GM12801 (cell line): Measurements from ENCODE around the gene DCC.

Experiments used
- TF ChIP-seq, protein P1 (sequence below): IDR thresholded peaks from one replicate; pipeline ENCODE4 v1.5.1; 2011; ENCODE audit warnings: control low read depth; ENCODE audit not compliant: insufficient read length; ENCODE audit errors: extremely low read depth

Gene DCC

DNA sequence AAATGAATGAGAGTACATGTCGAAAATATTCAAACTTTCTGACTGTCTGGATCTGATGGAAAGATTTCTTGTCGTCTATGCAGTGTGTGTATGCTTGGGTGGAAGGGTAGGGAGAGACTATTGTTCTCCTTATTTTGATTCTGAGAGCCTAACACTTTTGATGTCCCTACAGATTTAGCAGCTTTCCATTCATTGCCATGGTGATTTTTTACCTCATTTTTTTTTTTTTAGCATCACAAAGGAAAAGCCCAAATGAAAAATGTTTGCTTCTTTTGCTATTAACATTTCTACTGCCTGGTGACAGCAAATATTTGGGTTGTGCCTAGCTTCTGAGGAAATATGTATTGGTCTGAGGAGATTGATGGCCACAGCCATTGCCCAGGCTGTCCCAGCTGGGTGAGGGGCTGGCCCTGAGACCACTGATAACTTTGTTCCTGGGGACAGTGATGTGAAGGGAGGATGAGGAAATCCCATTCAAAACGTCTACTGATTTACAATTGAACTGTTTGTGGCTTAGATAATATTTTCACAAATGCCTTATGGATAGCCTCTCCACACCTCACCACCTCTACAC is 558.6 kb downstream of the DCC start:
- TF ChIP-seq, protein P1, sequence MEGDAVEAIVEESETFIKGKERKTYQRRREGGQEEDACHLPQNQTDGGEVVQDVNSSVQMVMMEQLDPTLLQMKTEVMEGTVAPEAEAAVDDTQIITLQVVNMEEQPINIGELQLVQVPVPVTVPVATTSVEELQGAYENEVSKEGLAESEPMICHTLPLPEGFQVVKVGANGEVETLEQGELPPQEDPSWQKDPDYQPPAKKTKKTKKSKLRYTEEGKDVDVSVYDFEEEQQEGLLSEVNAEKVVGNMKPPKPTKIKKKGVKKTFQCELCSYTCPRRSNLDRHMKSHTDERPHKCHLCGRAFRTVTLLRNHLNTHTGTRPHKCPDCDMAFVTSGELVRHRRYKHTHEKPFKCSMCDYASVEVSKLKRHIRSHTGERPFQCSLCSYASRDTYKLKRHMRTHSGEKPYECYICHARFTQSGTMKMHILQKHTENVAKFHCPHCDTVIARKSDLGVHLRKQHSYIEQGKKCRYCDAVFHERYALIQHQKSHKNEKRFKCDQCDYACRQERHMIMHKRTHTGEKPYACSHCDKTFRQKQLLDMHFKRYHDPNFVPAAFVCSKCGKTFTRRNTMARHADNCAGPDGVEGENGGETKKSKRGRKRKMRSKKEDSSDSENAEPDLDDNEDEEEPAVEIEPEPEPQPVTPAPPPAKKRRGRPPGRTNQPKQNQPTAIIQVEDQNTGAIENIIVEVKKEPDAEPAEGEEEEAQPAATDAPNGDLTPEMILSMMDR, result no peak

DNA sequence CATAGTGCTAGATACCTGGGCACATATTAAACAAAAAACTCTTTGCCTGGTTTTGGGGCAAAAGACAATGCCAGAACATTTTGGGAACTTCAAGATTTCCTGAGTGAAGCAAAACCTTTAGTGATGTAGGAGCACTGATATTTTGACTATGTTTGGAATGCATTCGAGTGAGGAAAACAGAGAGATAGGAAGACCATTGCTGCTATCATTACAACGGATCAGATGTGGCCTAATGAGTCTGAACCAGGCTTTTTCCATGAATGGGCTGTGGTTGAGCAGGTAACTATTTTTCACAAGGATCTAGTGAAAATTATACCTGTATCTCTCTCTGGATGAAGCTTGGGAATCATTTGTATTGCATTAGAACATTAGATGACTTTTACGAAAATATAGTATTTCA is 562.2 kb downstream of the DCC start:
- TF ChIP-seq, protein P1, result no peak

DNA sequence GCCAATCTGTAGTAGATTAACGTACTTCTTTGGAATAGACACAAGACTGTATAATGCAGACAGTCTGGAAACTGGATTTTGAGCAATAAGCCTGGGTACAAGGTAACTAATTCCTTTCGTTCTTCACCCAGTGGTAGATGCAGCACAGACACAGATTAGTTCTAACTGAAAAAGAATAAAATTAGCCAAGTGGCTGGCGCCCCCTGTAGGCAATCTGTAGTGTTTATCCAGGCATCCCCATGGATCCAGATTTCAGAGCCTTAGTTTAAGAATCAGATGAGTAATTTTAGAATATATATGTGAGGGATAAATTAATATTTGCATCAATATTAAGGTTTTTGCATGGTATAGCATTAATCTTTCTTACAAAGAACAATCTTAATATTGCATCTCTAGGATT is 563.9 kb downstream of the DCC start:
- TF ChIP-seq, protein P1, result no peak

DNA sequence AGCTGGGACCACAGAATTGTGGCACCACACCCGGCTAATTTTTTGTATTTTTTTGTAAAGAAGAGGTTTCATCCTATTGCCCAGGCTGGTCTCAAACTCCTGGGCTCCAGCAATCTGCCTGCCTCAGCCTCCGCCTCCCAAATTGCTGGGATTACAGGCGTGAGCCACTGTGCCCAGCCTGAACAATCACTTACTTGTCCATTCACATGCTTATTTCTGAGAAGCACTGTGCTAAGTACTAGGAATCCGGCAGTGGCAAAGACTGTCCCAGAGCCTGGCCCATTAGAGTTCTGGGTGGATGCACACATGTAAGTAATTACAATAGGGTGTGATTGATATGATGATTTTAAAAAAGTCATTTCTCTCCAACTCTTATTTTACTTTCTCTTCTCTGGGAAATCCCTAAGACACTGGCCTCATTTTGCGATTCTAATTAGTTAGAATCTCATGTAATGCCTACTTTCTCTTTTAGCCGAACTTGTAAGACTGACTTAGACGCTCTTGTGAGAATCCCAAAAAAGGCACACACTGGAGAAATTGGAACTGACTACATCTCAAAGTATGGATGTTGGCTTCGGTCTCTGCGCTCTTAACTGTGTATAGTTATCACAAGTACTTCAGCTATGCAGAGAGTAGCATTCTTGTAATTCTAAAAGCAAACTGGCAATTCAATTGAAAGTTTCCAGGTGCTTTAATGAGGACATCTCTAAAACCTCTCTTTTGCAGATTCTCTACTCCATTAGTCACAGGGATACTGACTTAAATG is 567.7 kb downstream of the DCC start:
- TF ChIP-seq, protein P1, result no peak

DNA sequence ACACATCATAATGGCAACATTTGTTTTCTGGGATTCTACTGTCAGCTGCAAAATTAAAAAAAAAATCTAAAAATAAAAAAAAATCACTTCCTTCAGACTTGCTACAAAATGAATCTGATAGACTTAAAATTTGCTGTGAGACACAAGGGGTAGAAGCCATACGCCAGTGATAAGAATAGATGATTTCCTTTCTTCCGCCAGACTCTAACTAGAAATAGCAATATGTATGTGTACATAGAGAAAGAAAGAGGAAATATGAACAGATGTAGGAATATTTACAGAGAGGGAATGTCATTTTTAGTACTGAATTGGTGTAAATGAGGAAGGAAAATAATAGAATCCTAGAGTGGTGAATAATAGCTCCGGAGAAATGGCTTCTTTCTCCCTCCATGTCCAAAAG is 574.2 kb downstream of the DCC start:
- TF ChIP-seq, protein P1, result no peak

DNA sequence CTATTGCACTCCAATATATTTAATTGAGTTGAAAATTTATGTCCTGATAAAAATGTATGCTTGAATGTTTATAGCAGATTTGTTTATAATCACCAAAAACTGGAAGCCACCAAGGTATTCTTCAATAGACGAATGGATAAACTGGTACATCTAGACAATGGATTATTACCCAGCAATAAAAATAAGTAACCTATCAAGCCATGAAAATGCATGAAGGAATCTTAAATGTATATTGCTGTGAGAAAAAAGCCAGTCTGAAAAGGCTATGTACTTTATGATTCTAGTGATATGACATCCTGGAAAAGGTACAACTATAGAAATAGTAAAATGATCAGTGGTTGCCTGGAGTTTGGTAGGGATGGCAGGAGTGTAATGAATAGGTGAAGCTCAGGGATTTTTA is 580.7 kb downstream of the DCC start:
- TF ChIP-seq, protein P1, result no peak

DNA sequence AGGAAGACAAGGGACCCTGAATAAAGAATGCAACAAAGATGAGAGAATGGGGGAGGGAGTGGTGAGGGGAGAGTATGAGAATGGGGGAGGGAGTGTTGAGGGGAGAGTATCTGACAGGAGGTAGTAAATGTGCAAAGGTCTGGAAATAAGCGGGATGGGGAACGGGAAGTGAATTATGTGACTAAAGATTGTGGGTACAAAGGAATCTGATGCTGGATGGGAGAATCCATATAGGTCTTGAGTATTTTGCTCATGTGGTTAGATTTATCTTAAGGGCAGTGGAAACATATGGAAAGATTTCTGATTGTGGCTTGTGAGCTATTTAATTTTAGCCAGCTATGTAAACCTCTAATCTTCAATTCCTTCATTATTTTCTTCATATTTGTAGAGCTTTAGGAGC is 593.4 kb downstream of the DCC start:
- TF ChIP-seq, protein P1, result no peak
